ENCODE data around the gene ANXA4.

- TF ChIP-seq CTCF (IDR thresholded peaks at IDR 0.05) (no peak), POLR2A (IDR thresholded peaks at IDR 0.05) (no peak)
Measured at GRCh38 chr2:69704446-69704845, 37.5 kb upstream of the ANXA4 start.

All from thyroid gland (tissue), 4 donors.